ENCODE results near the gene TM4SF5. TPM values are rescaled to one million over a fixed set of nuclear protein-coding genes. Genes with fewer than 3 reads are reported as not detected.
"Not testable (repeated sequence)": the region's sequence is repeated elsewhere in the genome, so short reads cannot be mapped to it uniquely, and the experiment has no call there.

Gene TM4SF5
- total and polyA plus RNA-seq, 9 donors = 0.31 to 0.83 TPM; not detected in 7

DNA sequence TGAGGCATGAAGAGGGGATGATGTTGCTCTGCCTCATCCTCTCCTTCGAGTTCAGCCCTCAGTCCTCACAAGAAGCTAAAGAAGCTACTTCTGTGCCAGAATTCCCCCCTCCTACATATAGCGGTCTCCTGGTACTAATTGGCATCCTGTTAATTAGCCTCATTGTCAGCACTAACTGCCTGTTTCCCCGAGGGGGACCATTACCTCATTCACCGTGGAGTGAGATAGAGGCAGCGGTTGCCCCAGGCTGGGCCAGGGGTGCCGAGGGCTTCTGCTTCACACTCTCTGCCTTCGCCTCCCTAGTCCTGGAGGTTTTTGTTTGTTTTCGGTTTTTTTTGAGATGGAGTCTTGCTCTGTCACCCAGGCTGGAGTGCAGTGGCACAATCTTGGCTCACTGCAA lies 55.7 kb downstream of the TM4SF5 start:
- intact Hi-C loops (cut with DNase I) = no loop called here
- H3K4me1 ChIP-seq (ENCODE audit: insufficient read depth) = no peaks in the 10 kb centered on the region
- TF ChIP-seq EP300 (IDR thresholded peaks at IDR 0.05) (no peak), POLR2A (IDR thresholded peaks at IDR 0.05) (no peak)
- TF ChIP-seq, protein P1, sequence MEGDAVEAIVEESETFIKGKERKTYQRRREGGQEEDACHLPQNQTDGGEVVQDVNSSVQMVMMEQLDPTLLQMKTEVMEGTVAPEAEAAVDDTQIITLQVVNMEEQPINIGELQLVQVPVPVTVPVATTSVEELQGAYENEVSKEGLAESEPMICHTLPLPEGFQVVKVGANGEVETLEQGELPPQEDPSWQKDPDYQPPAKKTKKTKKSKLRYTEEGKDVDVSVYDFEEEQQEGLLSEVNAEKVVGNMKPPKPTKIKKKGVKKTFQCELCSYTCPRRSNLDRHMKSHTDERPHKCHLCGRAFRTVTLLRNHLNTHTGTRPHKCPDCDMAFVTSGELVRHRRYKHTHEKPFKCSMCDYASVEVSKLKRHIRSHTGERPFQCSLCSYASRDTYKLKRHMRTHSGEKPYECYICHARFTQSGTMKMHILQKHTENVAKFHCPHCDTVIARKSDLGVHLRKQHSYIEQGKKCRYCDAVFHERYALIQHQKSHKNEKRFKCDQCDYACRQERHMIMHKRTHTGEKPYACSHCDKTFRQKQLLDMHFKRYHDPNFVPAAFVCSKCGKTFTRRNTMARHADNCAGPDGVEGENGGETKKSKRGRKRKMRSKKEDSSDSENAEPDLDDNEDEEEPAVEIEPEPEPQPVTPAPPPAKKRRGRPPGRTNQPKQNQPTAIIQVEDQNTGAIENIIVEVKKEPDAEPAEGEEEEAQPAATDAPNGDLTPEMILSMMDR (IDR thresholded peaks at IDR 0.05) = no peak
- H3K27me3 ChIP-seq = no peaks in the 10 kb centered on the region
- no peak overlapping the region for H3K27ac ChIP-seq
- H3K36me3 ChIP-seq = no peaks in the 10 kb centered on the region
- WGBS, 3 donors = 65 to 71% (median 68%) methylated on average over 8 of the region's 8 CpGs
- no peak overlapping the region for H3K4me3 ChIP-seq
- no peak for DNase-seq
- H3K9me3 ChIP-seq = no peaks in the 10 kb centered on the region

GRCh38 chr17:4832829-4833177 lies 61.1 kb downstream of the TM4SF5 start:
- DNase-seq; H3K9me3 ChIP-seq; H3K36me3 ChIP-seq; H3K4me1 ChIP-seq (ENCODE audit: insufficient read depth); H3K27me3 ChIP-seq; intact Hi-C loops (cut with DNase I): not testable (repeated sequence)
- 0% methylated on average over 11 to 15 of the region's 17 CpGs for WGBS, 3 donors
- Histone ChIP-seq H3K4me3 (peak overlapping the region; percentile 81), H3K27ac (peak overlapping the region; percentile 96)

Other genes starting within 250 kb of the TM4SF5 start
- 10 to 100 TPM; 18.5 to 71.4 (median 46.4) TPM for gene MYBBP1A, start 216.5 kb upstream of the TM4SF5 start, total RNA-seq
- gene MYBBP1A, start 216.5 kb upstream of the TM4SF5 start, polyA plus RNA-seq = 10 to 100 TPM; 12.7 to 24.3 TPM
- 10 to 100 TPM in 1 of 7 donors, 1 to 10 TPM in 4, under 1 TPM in 2; 0.58 to 31.5 (median 1.5) TPM for gene GGT6, start 211.3 kb upstream of the TM4SF5 start, total RNA-seq
- under 1 TPM; 0.08 to 0.36 TPM for gene GGT6, start 211.3 kb upstream of the TM4SF5 start, polyA plus RNA-seq
- gene SMTNL2, start 187.4 kb upstream of the TM4SF5 start, total RNA-seq = 10 to 100 TPM in 5 of 7 donors, 1 to 10 TPM in 2; 3.7 to 34.3 (median 17.8) TPM
- gene SMTNL2, start 187.4 kb upstream of the TM4SF5 start, polyA plus RNA-seq = 1 to 10 TPM; 4.7 to 4.8 TPM
- gene ALOX15, start 130.2 kb upstream of the TM4SF5 start, total RNA-seq = 1 to 10 TPM in 2 of 7 donors, under 1 TPM in 2, not detected in 3; 0.07 to 4.1 (median 1.4) TPM
- gene ALOX15, start 130.2 kb upstream of the TM4SF5 start, polyA plus RNA-seq = under 1 TPM; 0.17 to 0.58 TPM
- 10 to 100 TPM; 19.2 to 75.0 (median 63.1) TPM for gene PELP1, start 67.7 kb upstream of the TM4SF5 start, total RNA-seq
- gene PELP1, start 67.7 kb upstream of the TM4SF5 start, polyA plus RNA-seq = 10 to 100 TPM; 13.5 to 25.6 TPM
- gene ARRB2, start 61.3 kb upstream of the TM4SF5 start, total RNA-seq = 10 to 100 TPM; 13.4 to 38.2 (median 30.6) TPM
- gene ARRB2, start 61.3 kb upstream of the TM4SF5 start, polyA plus RNA-seq = 10 to 100 TPM; 16.4 to 40.6 TPM
- gene MED11, start 40.5 kb upstream of the TM4SF5 start, total RNA-seq = 10 to 100 TPM; 10.7 to 21.8 (median 15.4) TPM
- gene MED11, start 40.5 kb upstream of the TM4SF5 start, polyA plus RNA-seq = 10 to 100 TPM; 18.0 TPM
- gene ZMYND15, start 32.1 kb upstream of the TM4SF5 start, total RNA-seq = 1 to 10 TPM in 3 of 7 donors, under 1 TPM in 4; 0.36 to 1.4 (median 0.99) TPM
- under 1 TPM; 0.33 to 0.57 TPM for gene ZMYND15, start 32.1 kb upstream of the TM4SF5 start, polyA plus RNA-seq
- 10 to 100 TPM in 6 of 7 donors, 1 to 10 TPM in 1; 5.8 to 30.7 (median 16.8) TPM for gene CXCL16, start 32.0 kb upstream of the TM4SF5 start, total RNA-seq
- 10 to 100 TPM in 1 of 2 donors, 1 to 10 TPM in 1; 7.6 to 41.6 TPM for gene CXCL16, start 32.0 kb upstream of the TM4SF5 start, polyA plus RNA-seq
- gene VMO1, start 14.5 kb downstream of the TM4SF5 start, total RNA-seq = 1 to 10 TPM in 5 of 7 donors, under 1 TPM in 2; 0.69 to 3.5 (median 1.3) TPM
- gene VMO1, start 14.5 kb downstream of the TM4SF5 start, polyA plus RNA-seq = 1 to 10 TPM in 1 of 2 donors, not detected in 1; 1.1 TPM
- gene GLTPD2, start 17.1 kb downstream of the TM4SF5 start, total RNA-seq = not detected
- gene GLTPD2, start 17.1 kb downstream of the TM4SF5 start, polyA plus RNA-seq = not detected
- 100 to 1,000 TPM in 1 of 7 donors, 10 to 100 TPM in 6; 74.6 to 123 (median 87.9) TPM for gene PSMB6, start 24.3 kb downstream of the TM4SF5 start, total RNA-seq
- 100 to 1,000 TPM in 1 of 2 donors, 10 to 100 TPM in 1; 87.8 to 111 TPM for gene PSMB6, start 24.3 kb downstream of the TM4SF5 start, polyA plus RNA-seq
- gene PLD2, start 35.3 kb downstream of the TM4SF5 start, total RNA-seq = 10 to 100 TPM; 16.2 to 53.3 (median 42.7) TPM
- gene PLD2, start 35.3 kb downstream of the TM4SF5 start, polyA plus RNA-seq = 10 to 100 TPM; 20.3 to 31.4 TPM
- 100 to 1,000 TPM in 4 of 7 donors, 10 to 100 TPM in 3; 37.6 to 177 (median 108) TPM for gene MINK1, start 61.5 kb downstream of the TM4SF5 start, total RNA-seq
- 10 to 100 TPM; 66.4 to 71.9 TPM for gene MINK1, start 61.5 kb downstream of the TM4SF5 start, polyA plus RNA-seq
- 10 to 100 TPM in 2 of 7 donors, 1 to 10 TPM in 5; 6.0 to 11.8 (median 8.6) TPM for gene C17orf107, start 127.7 kb downstream of the TM4SF5 start, total RNA-seq
- gene C17orf107, start 127.7 kb downstream of the TM4SF5 start, polyA plus RNA-seq = 1 to 10 TPM; 1.1 to 4.4 TPM
- gene CHRNE, start 131.2 kb downstream of the TM4SF5 start, total RNA-seq = 1 to 10 TPM in 4 of 7 donors, under 1 TPM in 3; 0.34 to 1.4 (median 1.0) TPM
- gene CHRNE, start 131.2 kb downstream of the TM4SF5 start, polyA plus RNA-seq = 1 to 10 TPM in 1 of 2 donors, under 1 TPM in 1; 0.53 to 1.1 TPM
- gene GP1BA, start 160.4 kb downstream of the TM4SF5 start, total RNA-seq = under 1 TPM in 1 of 7 donors, not detected in 6; 0.10 TPM
- gene GP1BA, start 160.4 kb downstream of the TM4SF5 start, polyA plus RNA-seq = under 1 TPM in 1 of 2 donors, not detected in 1; 0.04 TPM
- 10 to 100 TPM; 18.7 to 55.4 (median 42.3) TPM for gene SLC25A11, start 168.2 kb downstream of the TM4SF5 start, total RNA-seq
- 10 to 100 TPM; 12.7 to 44.1 TPM for gene SLC25A11, start 168.2 kb downstream of the TM4SF5 start, polyA plus RNA-seq
- 10 to 100 TPM; 22.7 to 89.6 (median 78.1) TPM for gene RNF167, start 168.4 kb downstream of the TM4SF5 start, total RNA-seq
- 100 to 1,000 TPM in 1 of 2 donors, 10 to 100 TPM in 1; 91.8 to 221 TPM for gene RNF167, start 168.4 kb downstream of the TM4SF5 start, polyA plus RNA-seq
- gene PFN1, start 176.6 kb downstream of the TM4SF5 start, total RNA-seq = 100 to 1,000 TPM; 201 to 415 (median 323) TPM
- gene PFN1, start 176.6 kb downstream of the TM4SF5 start, polyA plus RNA-seq = 100 to 1,000 TPM; 254 to 542 TPM
- gene ENO3, start 179.2 kb downstream of the TM4SF5 start, total RNA-seq = 1 to 10 TPM; 2.5 to 6.1 (median 4.1) TPM
- gene ENO3, start 179.2 kb downstream of the TM4SF5 start, polyA plus RNA-seq = 1 to 10 TPM; 1.8 to 5.0 TPM
- 10 to 100 TPM; 30.4 to 55.2 (median 38.6) TPM for gene SPAG7, start 195.9 kb downstream of the TM4SF5 start, total RNA-seq
- 10 to 100 TPM; 31.7 to 60.6 TPM for gene SPAG7, start 195.9 kb downstream of the TM4SF5 start, polyA plus RNA-seq
- 10 to 100 TPM; 10.2 to 71.2 (median 35.7) TPM for gene CAMTA2, start 215.8 kb downstream of the TM4SF5 start, total RNA-seq
- gene CAMTA2, start 215.8 kb downstream of the TM4SF5 start, polyA plus RNA-seq = 10 to 100 TPM; 21.6 to 33.0 TPM
- gene INCA1, start 225.6 kb downstream of the TM4SF5 start, total RNA-seq = 1 to 10 TPM in 6 of 7 donors, under 1 TPM in 1; 0.95 to 5.0 (median 1.9) TPM
- 1 to 10 TPM; 1.5 to 2.8 TPM for gene INCA1, start 225.6 kb downstream of the TM4SF5 start, polyA plus RNA-seq
- gene KIF1C, start 226.1 kb downstream of the TM4SF5 start, total RNA-seq = 100 to 1,000 TPM in 4 of 7 donors, 10 to 100 TPM in 3; 17.5 to 129 (median 105) TPM
- gene KIF1C, start 226.1 kb downstream of the TM4SF5 start, polyA plus RNA-seq = 10 to 100 TPM; 31.5 to 60.1 TPM